SU-DHL-6 (cell line): ENCODE results near the gene CLDN25.

Experiments
- H2AFZ ChIP-seq: fragments of 200-600 bp; sonication (generic); 2 replicates; pipeline ENCODE4 v1.6.1; 2014; ENCODE audit warnings: low read depth, mild to moderate bottlenecking, moderate library complexity, mixed read lengths, antibody characterized with exemption, low read length; ENCODE audit not compliant: severe bottlenecking
- H3F3A ChIP-seq: fragments of 200-600 bp; shearing (Covaris generic); 2 replicates; pipeline ENCODE4 v1.6.0; 2016; ENCODE audit warnings: antibody characterized with exemption, mild to moderate bottlenecking; ENCODE audit not compliant: insufficient read depth
- H3K27ac ChIP-seq: fragments of 200-600 bp; sonication (generic); 2 replicates; pipeline ENCODE4 v1.5.1; 2016; ENCODE audit warnings: low read depth, mild to moderate bottlenecking, low read length, moderate library complexity, mixed read lengths
- H3K27me3 ChIP-seq: fragments of 200-600 bp; sonication (generic), shearing (Covaris generic); 2 replicates; pipeline ENCODE4 v1.6.0; 2014; ENCODE audit warnings: mild to moderate bottlenecking, low read length
- H3K36me3 ChIP-seq: fragments of 200-600 bp; sonication (generic); 2 replicates; pipeline ENCODE4 v1.6.1; 2014; ENCODE audit warnings: mild to moderate bottlenecking, low read length, mixed read lengths
- H3K4me2 ChIP-seq: fragments of 300-600, 200-600 bp; shearing (Covaris generic), sonication (generic); 2 replicates; pipeline ENCODE4 v1.6.0; 2014; ENCODE audit warnings: low read length, low read depth, mild to moderate bottlenecking; ENCODE audit not compliant: poor library complexity, severe bottlenecking
- H3K4me3 ChIP-seq: fragments of 200-600 bp; sonication (generic); 2 replicates; pipeline ENCODE4 v1.5.1; 2014; ENCODE audit warnings: antibody characterized with exemption, low read length, mild to moderate bottlenecking, mixed read lengths; ENCODE audit not compliant: insufficient read depth, poor library complexity, severe bottlenecking
- H3K79me2 ChIP-seq: fragments of 200-600 bp; sonication (generic); 2 replicates; pipeline ENCODE4 v1.6.1; 2014; ENCODE audit warnings: mild to moderate bottlenecking, low read length, moderate library complexity; ENCODE audit not compliant: insufficient read depth
- H3K9ac ChIP-seq: fragments of 200-600 bp; sonication (generic); 2 replicates; pipeline ENCODE4 v1.7.0; 2014; ENCODE audit warnings: mild to moderate bottlenecking, low read length
- H3K9me2 ChIP-seq: fragments of 200-600 bp; sonication (generic); replicated peaks from 2 replicates; pipeline ENCODE4 v1.6.1; 2014; ENCODE audit warnings: low read length; ENCODE audit not compliant: insufficient read depth
- H3K9me3 ChIP-seq: fragments of 200-600 bp; sonication (generic); 2 replicates; pipeline ENCODE4 v1.6.1; 2014; ENCODE audit warnings: low read length, mixed read lengths; ENCODE audit not compliant: insufficient read depth
- H4K20me1 ChIP-seq: fragments of 200-600 bp; sonication (generic); 2 replicates; pipeline ENCODE4 v1.6.1; 2014; ENCODE audit warnings: low read depth, mild to moderate bottlenecking, antibody characterized with exemption, low read length, moderate library complexity, mixed read lengths
- CTCF ChIP-seq: fragments of 200-600 bp; sonication (generic); IDR thresholded peaks from one replicate; pipeline ENCODE4 v1.5.1; 2017; ENCODE audit warnings: antibody characterized with exemption, mild to moderate bottlenecking, low read length, moderate library complexity; ENCODE audit not compliant: insufficient read depth, poor library complexity, severe bottlenecking
- EZH2phosphoT487 ChIP-seq: fragments of 200-600 bp; sonication (generic), shearing (Covaris generic); conservative IDR thresholded peaks from 2 replicates; pipeline ENCODE4 v1.6.1; 2018; ENCODE audit warnings: mild to moderate bottlenecking, antibody characterized with exemption, low read length, moderate library complexity, mixed read lengths

CLDN25 gene

GRCh38 chr11:113827477-113827876 is 47.9 kb downstream of the CLDN25 start:
- Histone ChIP-seq H2AFZ (no peak overlapping the region), H3K27ac (no peak overlapping the region), H3K9me2 (no peaks in the 10 kb centered on the region), H4K20me1 (no peaks in the 10 kb centered on the region), H3K27me3 (no peaks in the 10 kb centered on the region), H3F3A (no peaks in the 10 kb centered on the region), H3K9me3 (no peaks in the 10 kb centered on the region), H3K4me2 (no peak overlapping the region), H3K79me2 (no peaks in the 10 kb centered on the region), H3K4me3 (no peak overlapping the region), H3K36me3 (peaks cover 13% of the 10 kb centered on the region; the same call in 1 of the 2 replicates), H3K9ac (no peak overlapping the region)
- TF ChIP-seq CTCF: no peak
- TF ChIP-seq EZH2phosphoT487: no peak

GRCh38 chr11:113828191-113828590 is 48.6 kb downstream of the CLDN25 start:
- H3K27ac ChIP-seq: no peak overlapping the region
- peaks cover 10% of the 10 kb centered on the region; the same call in 1 of the 2 replicates for H3K36me3 ChIP-seq
- no peaks in the 10 kb centered on the region for H3K27me3 ChIP-seq
- H4K20me1 ChIP-seq: no peaks in the 10 kb centered on the region
- no peak overlapping the region for H3K9ac ChIP-seq
- H3K4me3 ChIP-seq: no peak overlapping the region
- H3K4me2 ChIP-seq: no peak overlapping the region
- no peaks in the 10 kb centered on the region for H3F3A ChIP-seq
- no peak overlapping the region for H2AFZ ChIP-seq
- no peak for TF ChIP-seq CTCF
- no peak for TF ChIP-seq EZH2phosphoT487
- no peaks in the 10 kb centered on the region for H3K79me2 ChIP-seq
- H3K9me2 ChIP-seq: no peaks in the 10 kb centered on the region
- H3K9me3 ChIP-seq: no peaks in the 10 kb centered on the region

- Histone ChIP-seq H3K36me3 (peaks cover 7% of the 10 kb centered on the region; the same call in 1 of the 2 replicates), H2AFZ (no peak overlapping the region), H3K79me2 (no peaks in the 10 kb centered on the region), H3K9ac (no peak overlapping the region), H3F3A (no peaks in the 10 kb centered on the region), H3K9me2 (no peaks in the 10 kb centered on the region), H3K4me2 (no peak overlapping the region), H3K27ac (no peak overlapping the region), H3K27me3 (no peaks in the 10 kb centered on the region), H3K4me3 (no peak overlapping the region), H4K20me1 (no peaks in the 10 kb centered on the region), H3K9me3 (no peaks in the 10 kb centered on the region)
- no peak for TF ChIP-seq CTCF
- TF ChIP-seq EZH2phosphoT487: no peak
Measured at GRCh38 chr11:113829751-113830150, 50.2 kb downstream of the CLDN25 start.
